HCT116 (cell line): Measurements from ENCODE around the gene RIC8A. TPM values are rescaled to one million over a fixed set of nuclear protein-coding genes. Genes with fewer than 3 reads are reported as not detected.
"Not testable (repeated sequence)": the region's sequence is repeated elsewhere in the genome, so short reads cannot be mapped to it uniquely, and the experiment has no call there.

ENCODE experiments used
- ATAC-seq: fragments of 200-7000 bp; cut with Tn5 transposase; 2 replicates; pipeline ENCODE4 v1.9.1; 2020; ENCODE audit warnings: mild to moderate bottlenecking, moderate library complexity
- BruUV-seq: library from RNA; stranded (reverse); fragments of 400-500 nt; replicated peaks from 2 replicates; lab custom pipeline; 2021; lab: Mats Ljungman, UMichigan
- CTCF ChIA-PET: fragments of 300-600 bp; sonication (Branson Sonifier 250); formaldehyde crosslinking; loops from one replicate; lab custom pipeline; 2021; ENCODE audit warnings: antibody characterized with exemption; lab: Charles Lee
- POLR2A ChIA-PET: fragments of 300-600, 350-600 bp; sonication (Branson Sonifier 250); formaldehyde crosslinking; loops from one replicate; lab custom pipeline; 2021; ENCODE audit warnings: antibody characterized with exemption; lab: Charles Lee
- RAD21 ChIA-PET, 2 experiments: fragments of 300-600 bp; sonication (Branson Sonifier 250); formaldehyde crosslinking; loops; one replicate each; lab custom pipeline; 2023; ENCODE audit warnings: low total read pairs in 2 of 2; ENCODE audit not compliant: uncharacterized antibody in 2 of 2, unreplicated experiment in 2 of 2, low non-redundant PET in 1 of 2; lab: Charles Lee
- DNase-seq: peaks from one replicate; pipeline ENCODE4 v3.0.0-alpha.2; 2010; ENCODE audit warnings: low read depth, low spot score
- H2AFZ ChIP-seq: fragments of 200-600 bp; shearing (Covaris generic), sonication (generic); 2 replicates; pipeline ENCODE4 v1.6.1; 2017; ENCODE audit warnings: low read depth, mixed run types, mixed read lengths, antibody characterized with exemption, low read length; ENCODE audit not compliant: poor library complexity, severe bottlenecking
- H3K27ac ChIP-seq: 2 replicates; pipeline ENCODE4 v1.5.1; 2012; ENCODE audit warnings: low read depth, low read length
- H3K27me3 ChIP-seq: fragments of 200-600 bp; sonication (generic); 2 replicates; pipeline ENCODE4 v1.6.1; 2016; ENCODE audit warnings: mixed run types, low read length, mixed read lengths; ENCODE audit not compliant: insufficient read depth
- H3K36me3 ChIP-seq, 2 experiments: fragments of 200-500 bp in 1 of 2; fragments of 200-600 bp in 1 of 2; sonication (Bioruptor generic) in 1 of 2; sonication (generic) in 1 of 2; 2 replicates each; pipeline versions ENCODE4 v1.5.1 to v1.6.1; 2014 to 2016; ENCODE audit warnings: low read length in 2 of 2, inconsistent platforms in 1 of 2, mixed read lengths in 1 of 2, mixed run types in 1 of 2; ENCODE audit not compliant: insufficient read depth in 2 of 2, control insufficient read depth in 1 of 2
- H3K4me1 ChIP-seq, 2 experiments: fragments of 200-600 bp in 1 of 2; sonication (generic) in 1 of 2; 2 replicates each; pipeline versions ENCODE4 v1.5.1 to v1.6.1; 2012 to 2017; ENCODE audit warnings: low read length in 2 of 2, inconsistent platforms in 1 of 2, mild to moderate bottlenecking in 1 of 2, mixed read lengths in 1 of 2, mixed run types in 1 of 2, moderate library complexity in 1 of 2; ENCODE audit not compliant: insufficient read depth in 2 of 2, control insufficient read depth in 1 of 2
- H3K4me2 ChIP-seq: fragments of 200-600 bp; sonication (generic); 2 replicates; pipeline ENCODE4 v1.6.1; 2017; ENCODE audit warnings: mixed run types, low read length, mixed read lengths
- H3K4me3 ChIP-seq, 2 experiments: fragments of 200-600 bp in 1 of 2; sonication (generic) in 1 of 2; replicated peaks in 1 of 2; 2 replicates each; pipeline ENCODE4 v1.5.1; 2011 to 2016; ENCODE audit warnings: low read length in 2 of 2, control low read depth in 1 of 2, low read depth in 1 of 2, mild to moderate bottlenecking in 1 of 2, mixed read lengths in 1 of 2, mixed run types in 1 of 2
- H3K79me2 ChIP-seq: fragments of 200-600 bp; sonication (generic); 2 replicates; pipeline ENCODE4 v1.6.1; 2017; ENCODE audit warnings: mild to moderate bottlenecking, mixed run types, low read length, moderate library complexity, mixed read lengths; ENCODE audit not compliant: insufficient read depth
- H3K9ac ChIP-seq: fragments of 200-600 bp; sonication (generic); 2 replicates; pipeline ENCODE4 v1.6.1; 2016; ENCODE audit warnings: low read length, mixed read lengths
- H3K9me2 ChIP-seq: fragments of 200-600 bp; sonication (generic), shearing (Covaris generic); 2 replicates; pipeline ENCODE4 v1.6.1; 2017; ENCODE audit warnings: mixed run types, mild to moderate bottlenecking, moderate library complexity; ENCODE audit not compliant: insufficient read depth
- H3K9me3 ChIP-seq, 2 experiments: fragments of 200-500 bp in 1 of 2; fragments of 200-600 bp in 1 of 2; sonication (Bioruptor generic) in 1 of 2; sonication (generic) in 1 of 2; 2 replicates each; pipeline ENCODE4 v1.6.1; 2014 to 2017; ENCODE audit warnings: low read length in 2 of 2, mixed read lengths in 2 of 2, inconsistent platforms in 1 of 2, low read depth in 1 of 2, mild to moderate bottlenecking in 1 of 2, mixed run types in 1 of 2, moderate library complexity in 1 of 2; ENCODE audit not compliant: control insufficient read depth in 1 of 2, insufficient read depth in 1 of 2
- H4K20me1 ChIP-seq: fragments of 200-600 bp; sonication (generic), shearing (Covaris generic); 2 replicates; pipeline ENCODE4 v1.6.1; 2017; ENCODE audit warnings: mixed run types, mild to moderate bottlenecking, moderate library complexity; ENCODE audit not compliant: insufficient read depth
- CBX3 ChIP-seq: IDR thresholded peaks from 2 replicates; pipeline ENCODE4 v1.6.1; 2012; ENCODE audit warnings: low read depth
- CTCF ChIP-seq, 3 experiments: fragments of 200-600 bp in 1 of 3; sonication (generic) in 1 of 3; IDR thresholded peaks in 2 of 3; conservative IDR thresholded peaks in 1 of 3; 2 replicates each; pipeline ENCODE4 v1.5.1; 2012 to 2017; ENCODE audit warnings: low read depth in 2 of 3, low read length in 2 of 3, antibody characterized with exemption in 1 of 3, borderline replicate concordance in 1 of 3, control low read depth in 1 of 3, mild to moderate bottlenecking in 1 of 3, mixed read lengths in 1 of 3, mixed run types in 1 of 3, moderate library complexity in 1 of 3; ENCODE audit not compliant: insufficient read depth in 1 of 3
- EZH2 ChIP-seq: fragments of 200-600 bp; sonication (generic); IDR thresholded peaks from 2 replicates; pipeline ENCODE4 v1.6.1; 2017; ENCODE audit warnings: antibody characterized with exemption, mixed run types
- EZH2phosphoT487 ChIP-seq: fragments of 200-600 bp; IDR thresholded peaks from 2 replicates; pipeline ENCODE4 v1.6.1; 2018; ENCODE audit warnings: antibody characterized with exemption, borderline replicate concordance
- FOSL1 ChIP-seq: IDR thresholded peaks from 2 replicates; pipeline ENCODE4 v1.6.1; 2012; ENCODE audit warnings: low read depth
- JUND ChIP-seq: IDR thresholded peaks from 2 replicates; pipeline ENCODE4 v1.6.1; 2012
- RAD21 ChIP-seq: IDR thresholded peaks from 2 replicates; pipeline ENCODE4 v1.6.1; 2012; ENCODE audit warnings: low read depth, mild to moderate bottlenecking
- REST ChIP-seq: IDR thresholded peaks from 2 replicates; pipeline ENCODE4 v1.6.1; 2012; ENCODE audit warnings: low read depth
- SP1 ChIP-seq: IDR thresholded peaks from 2 replicates; pipeline ENCODE4 v1.6.1; 2012; ENCODE audit warnings: low read depth
- ZFX ChIP-seq: fragments of 450-650 bp; IDR thresholded peaks from 2 replicates; pipeline ENCODE4 v1.6.1; 2017
- intact Hi-C: fragments of 100-400 bp; cut with micrococcal nuclease; formaldehyde crosslinking; loops from 2 replicates; pipeline ENCODE4 v1.10.0; 2022
- total RNA-seq: library from RNA; stranded (reverse); gene quantifications from one replicate; pipeline ENCODE4 v1.2.1, GENCODE V29; 2021; ENCODE audit not compliant: unreplicated experiment

RIC8A gene
- total RNA-seq, 1 experiment from 2014 or later = 75.2 TPM

GRCh38 chr11:220641-221215, 13.2 kb downstream of the RIC8A start:
- H3K4me3 ChIP-seq, H3K4me2 ChIP-seq, DNase-seq, H3K4me1 ChIP-seq, POLR2A ChIA-PET, H3K27ac ChIP-seq, H4K20me1 ChIP-seq, H3K9me2 ChIP-seq, H2AFZ ChIP-seq, ATAC-seq, intact Hi-C loops, H3K27me3 ChIP-seq, CTCF ChIA-PET, H3K79me2 ChIP-seq, BruUV-seq, H3K9ac ChIP-seq, RAD21 ChIA-PET, H3K9me3 ChIP-seq, H3K36me3 ChIP-seq: not testable (repeated sequence)

GRCh38 chr11:221539-221938, 14.0 kb downstream of the RIC8A start:
- H2AFZ ChIP-seq = no peak overlapping the region
- H3K4me3 ChIP-seq = no peak overlapping the region
- H3K9ac ChIP-seq = no peak overlapping the region
- peaks cover 0 to 8% of the 10 kb centered on the region in 2 experiments; a peak in 2 of 4 replicates for H3K4me1 ChIP-seq
- no peak for ATAC-seq
- TF ChIP-seq CTCF (IDR thresholded peaks at IDR 0.05 in 2 of 3, conservative IDR thresholded peaks at IDR 0.05 in 1 of 3; ENCODE audit: borderline replicate concordance in 1 of 3, insufficient read depth in 1 of 3, low read depth in 2 of 3, low read length in 2 of 3) (no peak), CBX3 (no peak), EZH2 (no peak), FOSL1 (no peak), ZFX (no peak), SP1 (no peak), JUND (no peak), REST (no peak), RAD21 (no peak), EZH2phosphoT487 (no peak)
- TF ChIP-seq, all 23 proteins: peak for 0
- ChIA-PET POLR2A (no interaction called here), RAD21 (no interaction called here), CTCF (no interaction called here)
- Histone ChIP-seq H4K20me1 (no peaks in the 10 kb centered on the region), H3K27me3 (no peaks in the 10 kb centered on the region), H3K4me2 (no peak overlapping the region), H3K79me2 (no peaks in the 10 kb centered on the region), H3K27ac (no peak overlapping the region), H3K9me2 (no peaks in the 10 kb centered on the region), H3K9me3 (no peaks in the 10 kb centered on the region), H3K36me3 (no peaks in the 10 kb centered on the region)
- DNase-seq = no peak
- BruUV-seq = no TSS peak
- intact Hi-C loops = no loop called here
